OCI-LY3 (cell line): ENCODE results near the gene MAP3K5.

Source experiments
- EZH2phosphoT487 ChIP-seq: fragments of 200-600 bp; shearing (Covaris generic); IDR thresholded peaks from 2 replicates; pipeline ENCODE4 v1.6.1; 2018; ENCODE audit warnings: antibody characterized with exemption, mixed run types, low read depth
- TF ChIP-seq, protein P1 (sequence below): fragments of 200-600, 300-600 bp; sonication (generic); IDR thresholded peaks from 2 replicates; pipeline ENCODE4 v1.5.1; 2014; ENCODE audit warnings: antibody characterized with exemption, low read length, low read depth

- no peak for TF ChIP-seq EZH2phosphoT487
- TF ChIP-seq, protein P1, sequence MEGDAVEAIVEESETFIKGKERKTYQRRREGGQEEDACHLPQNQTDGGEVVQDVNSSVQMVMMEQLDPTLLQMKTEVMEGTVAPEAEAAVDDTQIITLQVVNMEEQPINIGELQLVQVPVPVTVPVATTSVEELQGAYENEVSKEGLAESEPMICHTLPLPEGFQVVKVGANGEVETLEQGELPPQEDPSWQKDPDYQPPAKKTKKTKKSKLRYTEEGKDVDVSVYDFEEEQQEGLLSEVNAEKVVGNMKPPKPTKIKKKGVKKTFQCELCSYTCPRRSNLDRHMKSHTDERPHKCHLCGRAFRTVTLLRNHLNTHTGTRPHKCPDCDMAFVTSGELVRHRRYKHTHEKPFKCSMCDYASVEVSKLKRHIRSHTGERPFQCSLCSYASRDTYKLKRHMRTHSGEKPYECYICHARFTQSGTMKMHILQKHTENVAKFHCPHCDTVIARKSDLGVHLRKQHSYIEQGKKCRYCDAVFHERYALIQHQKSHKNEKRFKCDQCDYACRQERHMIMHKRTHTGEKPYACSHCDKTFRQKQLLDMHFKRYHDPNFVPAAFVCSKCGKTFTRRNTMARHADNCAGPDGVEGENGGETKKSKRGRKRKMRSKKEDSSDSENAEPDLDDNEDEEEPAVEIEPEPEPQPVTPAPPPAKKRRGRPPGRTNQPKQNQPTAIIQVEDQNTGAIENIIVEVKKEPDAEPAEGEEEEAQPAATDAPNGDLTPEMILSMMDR: no peak
Measured at GRCh38 chr6:136784910-136785746, 7.1 kb downstream of the MAP3K5 start.
